NCI-H1092 (cell line): ENCODE measurements around the gene RTN4RL2.

Experiments
- DNase-seq: peaks from one replicate; lab custom pipeline; 2025; lab: John Stamatoyannopoulos, UW

The RTN4RL2 gene

GRCh38 chr11:57481315-57481714 is 21.0 kb downstream of the RTN4RL2 start:
- no peak for DNase-seq

- DNase-seq, result no peak
Observed at GRCh38 chr11:57481915-57482781, 21.8 kb downstream of the RTN4RL2 start.

- DNase-seq, result peak; percentile 47
Observed at GRCh38 chr11:57482782-57483561, 22.6 kb downstream of the RTN4RL2 start.

- no peak for DNase-seq
Observed at GRCh38 chr11:57483562-57483918, 23.2 kb downstream of the RTN4RL2 start.

- DNase-seq, result no peak
Observed at GRCh38 chr11:57484141-57484710, 23.9 kb downstream of the RTN4RL2 start.

GRCh38 chr11:57485217-57485990 is 25.1 kb downstream of the RTN4RL2 start:
- no peak for DNase-seq

GRCh38 chr11:57487021-57487778 is 26.9 kb downstream of the RTN4RL2 start:
- no peak for DNase-seq

GRCh38 chr11:57487920-57488659 is 27.8 kb downstream of the RTN4RL2 start:
- no peak for DNase-seq

- DNase-seq, result no peak
Observed at GRCh38 chr11:57490456-57491248, 30.3 kb downstream of the RTN4RL2 start.

- peak; percentile 34 for DNase-seq
Observed at GRCh38 chr11:57491371-57492061, 31.2 kb downstream of the RTN4RL2 start.

GRCh38 chr11:57493507-57494503 is 33.5 kb downstream of the RTN4RL2 start:
- DNase-seq, result peak; percentile 42

GRCh38 chr11:57496109-57496820 is 35.9 kb downstream of the RTN4RL2 start:
- no peak for DNase-seq

- no peak for DNase-seq
Observed at GRCh38 chr11:57497303-57498247, 37.2 kb downstream of the RTN4RL2 start.

- DNase-seq, result no peak
Observed at GRCh38 chr11:57498540-57498939, 38.2 kb downstream of the RTN4RL2 start.

- DNase-seq, result peak; percentile 93
Observed at GRCh38 chr11:57499413-57499982, 39.2 kb downstream of the RTN4RL2 start.

GRCh38 chr11:57499983-57500461 is 39.7 kb downstream of the RTN4RL2 start:
- no peak for DNase-seq
